Endodermal cell (in vitro differentiated cells): ENCODE measurements around the gene WDR91. TPM values are rescaled to one million over a fixed set of nuclear protein-coding genes. Genes with fewer than 3 reads are reported as not detected.

Experiments
- DNase-seq: peaks from one replicate; pipeline ENCODE4 v3.0.0-alpha.2; 2017
- H3K27ac ChIP-seq: 2 replicates; pipeline ENCODE4 v1.5.1; 2013; ENCODE audit warnings: mild to moderate bottlenecking, low read depth, low read length, moderate library complexity
- H3K27me3 ChIP-seq: 2 replicates; pipeline ENCODE4 v1.6.1; 2013; ENCODE audit warnings: mild to moderate bottlenecking, low read length, moderate library complexity; ENCODE audit not compliant: insufficient read depth, control insufficient read depth, poor library complexity, severe bottlenecking
- H3K36me3 ChIP-seq: 2 replicates; pipeline ENCODE4 v1.7.0; 2013; ENCODE audit warnings: mild to moderate bottlenecking, low read length, moderate library complexity; ENCODE audit not compliant: control insufficient read depth, insufficient read depth
- H3K4me1 ChIP-seq: one replicate; pipeline ENCODE4 v1.7.0; 2013; ENCODE audit warnings: low read length; ENCODE audit not compliant: control insufficient read depth, insufficient read depth
- H3K4me3 ChIP-seq: 2 replicates; pipeline ENCODE4 v1.5.1; 2013; ENCODE audit warnings: mild to moderate bottlenecking, low read length, moderate library complexity
- H3K9ac ChIP-seq: 2 replicates; pipeline ENCODE4 v1.6.1; 2013; ENCODE audit warnings: mild to moderate bottlenecking, low read length, moderate library complexity; ENCODE audit not compliant: poor library complexity, severe bottlenecking; ENCODE audit errors: extremely low read depth
- H3K9me3 ChIP-seq: 2 replicates; pipeline ENCODE4 v1.6.1; 2013; ENCODE audit warnings: mild to moderate bottlenecking, low read length, moderate library complexity; ENCODE audit not compliant: control insufficient read depth
- H3K27ac Mint-ChIP-seq: 2 replicates; pipeline ENCODE4 v1.8.0; 2020; ENCODE audit warnings: mixed read lengths
- H3K27me3 Mint-ChIP-seq: 2 replicates; pipeline ENCODE4 v1.8.0; 2021; ENCODE audit warnings: mild to moderate bottlenecking, mixed read lengths; ENCODE audit not compliant: insufficient read depth
- H3K36me3 Mint-ChIP-seq: 2 replicates; pipeline ENCODE4 v1.8.0; 2020; ENCODE audit warnings: low read depth, mixed read lengths
- H3K4me1 Mint-ChIP-seq: 2 replicates; pipeline ENCODE4 v1.8.0; 2020; ENCODE audit warnings: mixed read lengths
- H3K4me3 Mint-ChIP-seq: 2 replicates; pipeline ENCODE4 v1.8.0; 2020; ENCODE audit warnings: mild to moderate bottlenecking, moderate library complexity, mixed read lengths
- H3K9me3 Mint-ChIP-seq: 2 replicates; pipeline ENCODE4 v1.8.0; 2020; ENCODE audit warnings: mild to moderate bottlenecking, mixed read lengths
- WGBS, 2 experiments: methylation state at CpG; one replicate each; pipeline versions ENCODE4 v1.1.5 to v1.1.7; 2013; ENCODE audit warnings: missing lambda C conversion rate in 2 of 2, mixed read lengths in 1 of 2; ENCODE audit not compliant: insufficient coverage in 1 of 2, insufficient read length in 1 of 2; 5-methylcytosine and 5-hydroxymethylcytosine counted together
- total RNA-seq, 2 donors: library from RNA; stranded (reverse); fragmentation: NEBNext Ultra II Directional in 1 of 2; extraction: Animal tissue kit (Norgen Biotek cat#: 25700) in 1 of 2; gene quantifications; 2 replicates in 1 of 2; 3 replicates in 1 of 2; pipeline ENCODE4 v1.2.1, GENCODE V29; 2021
- TF ChIP-seq, protein P1 (sequence below): fragments of 200-600 bp; sonication (generic); conservative IDR thresholded peaks from 2 replicates; pipeline ENCODE4 v1.5.0; 2021; ENCODE audit warnings: antibody characterized with exemption, mild to moderate bottlenecking

Gene WDR91
- total RNA-seq, 2 donors from 2014 or later = 8.2 to 9.6 TPM

DNA sequence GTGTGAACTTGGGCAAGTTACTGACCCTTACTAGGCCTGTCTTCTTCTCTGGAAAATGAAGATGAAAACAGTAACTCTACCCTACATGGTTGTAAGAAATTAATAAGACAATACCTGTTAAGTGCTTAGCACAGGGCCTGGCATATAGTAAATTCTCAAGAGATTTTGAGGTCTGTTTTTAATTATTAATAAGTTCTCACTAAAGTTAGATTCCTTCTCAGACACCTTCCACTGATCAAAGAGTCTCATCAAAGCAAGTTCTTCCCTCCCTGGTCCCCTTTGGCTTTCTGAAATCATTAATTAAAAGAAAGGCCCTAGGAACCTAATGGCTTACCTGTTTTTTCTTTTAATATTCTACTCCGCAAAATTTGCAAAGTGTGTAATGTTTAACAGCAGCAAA is 58.9 kb downstream of the WDR91 start:
- H3K9me3 Mint-ChIP-seq = peaks cover 45% of the 10 kb centered on the region
- H3K36me3 Mint-ChIP-seq = peaks cover 20% of the 10 kb centered on the region
- TF ChIP-seq, protein P1, sequence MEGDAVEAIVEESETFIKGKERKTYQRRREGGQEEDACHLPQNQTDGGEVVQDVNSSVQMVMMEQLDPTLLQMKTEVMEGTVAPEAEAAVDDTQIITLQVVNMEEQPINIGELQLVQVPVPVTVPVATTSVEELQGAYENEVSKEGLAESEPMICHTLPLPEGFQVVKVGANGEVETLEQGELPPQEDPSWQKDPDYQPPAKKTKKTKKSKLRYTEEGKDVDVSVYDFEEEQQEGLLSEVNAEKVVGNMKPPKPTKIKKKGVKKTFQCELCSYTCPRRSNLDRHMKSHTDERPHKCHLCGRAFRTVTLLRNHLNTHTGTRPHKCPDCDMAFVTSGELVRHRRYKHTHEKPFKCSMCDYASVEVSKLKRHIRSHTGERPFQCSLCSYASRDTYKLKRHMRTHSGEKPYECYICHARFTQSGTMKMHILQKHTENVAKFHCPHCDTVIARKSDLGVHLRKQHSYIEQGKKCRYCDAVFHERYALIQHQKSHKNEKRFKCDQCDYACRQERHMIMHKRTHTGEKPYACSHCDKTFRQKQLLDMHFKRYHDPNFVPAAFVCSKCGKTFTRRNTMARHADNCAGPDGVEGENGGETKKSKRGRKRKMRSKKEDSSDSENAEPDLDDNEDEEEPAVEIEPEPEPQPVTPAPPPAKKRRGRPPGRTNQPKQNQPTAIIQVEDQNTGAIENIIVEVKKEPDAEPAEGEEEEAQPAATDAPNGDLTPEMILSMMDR = no peak
- no peak for DNase-seq
- Histone ChIP-seq H3K27ac (no peak overlapping the region), H3K27me3 (no peaks in the 10 kb centered on the region), H3K36me3 (no peaks in the 10 kb centered on the region), H3K9ac (no peak overlapping the region), H3K4me1 (no peaks in the 10 kb centered on the region), H3K4me3 (no peak overlapping the region), H3K9me3 (peaks cover 27% of the 10 kb centered on the region)
- 86 to 100% methylated on average over 1 of the region's 1 CpG for WGBS, 2 experiments
- no peak overlapping the region for H3K4me3 Mint-ChIP-seq
- H3K27ac Mint-ChIP-seq = no peak overlapping the region
- H3K4me1 Mint-ChIP-seq = no peaks in the 10 kb centered on the region
- H3K27me3 Mint-ChIP-seq = no peaks in the 10 kb centered on the region

DNA sequence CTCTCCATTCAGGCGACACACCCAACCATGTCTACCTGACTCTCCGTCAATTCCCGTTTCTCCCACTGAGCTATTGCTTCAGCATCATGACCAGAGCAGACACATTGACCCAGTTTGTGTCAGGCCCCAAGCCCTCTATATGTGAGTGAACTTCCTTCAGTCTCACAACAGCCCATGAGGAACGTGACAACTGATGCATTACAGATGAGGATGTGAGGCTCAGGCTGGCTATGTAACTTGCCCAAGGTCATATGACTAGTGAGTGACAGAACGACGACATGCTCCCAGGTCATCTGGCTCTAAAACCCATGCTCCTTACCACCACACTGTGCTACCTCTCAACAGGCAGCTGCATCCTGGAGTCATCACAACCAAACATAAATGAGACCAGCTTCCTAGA is 59.8 kb downstream of the WDR91 start:
- Mint-ChIP-seq H3K9me3 (peaks cover 35% of the 10 kb centered on the region), H3K27ac (no peak overlapping the region), H3K36me3 (peaks cover 11% of the 10 kb centered on the region), H3K4me3 (no peak overlapping the region), H3K4me1 (no peaks in the 10 kb centered on the region), H3K27me3 (no peaks in the 10 kb centered on the region)
- Histone ChIP-seq H3K27me3 (no peaks in the 10 kb centered on the region), H3K4me3 (no peak overlapping the region), H3K9ac (no peak overlapping the region), H3K9me3 (peaks cover 18% of the 10 kb centered on the region), H3K36me3 (no peaks in the 10 kb centered on the region), H3K27ac (no peak overlapping the region), H3K4me1 (no peaks in the 10 kb centered on the region)
- WGBS, 2 experiments = 77 to 80% methylated on average over 6 of the region's 6 CpGs
- TF ChIP-seq, protein P1 = no peak
- no peak for DNase-seq

DNA sequence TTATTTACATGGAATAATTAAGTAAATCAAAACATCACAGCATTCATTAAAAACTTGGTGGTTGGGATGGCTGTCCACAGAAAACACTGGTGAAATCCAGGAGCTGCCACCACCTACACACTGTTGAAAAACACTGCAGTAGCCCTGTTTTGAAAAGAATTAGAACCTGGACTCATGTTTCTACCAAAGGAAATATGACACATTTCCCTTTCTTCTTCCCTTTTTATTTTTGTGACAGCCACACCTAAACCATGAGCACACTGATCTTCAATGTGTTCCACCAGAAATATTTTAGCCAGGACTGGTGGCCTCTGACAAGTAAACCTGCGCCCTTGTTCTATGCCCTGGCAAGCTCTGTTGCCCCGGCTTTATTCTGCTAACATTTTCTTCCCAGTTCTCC is 60.2 kb downstream of the WDR91 start:
- 92 to 94% methylated on average over 2 of the region's 2 CpGs for WGBS, 2 experiments
- Histone ChIP-seq H3K9me3 (peaks cover 14% of the 10 kb centered on the region), H3K4me3 (no peak overlapping the region), H3K4me1 (no peaks in the 10 kb centered on the region), H3K36me3 (no peaks in the 10 kb centered on the region), H3K27me3 (no peaks in the 10 kb centered on the region), H3K27ac (no peak overlapping the region), H3K9ac (no peak overlapping the region)
- H3K27me3 Mint-ChIP-seq = no peaks in the 10 kb centered on the region
- TF ChIP-seq, protein P1 = no peak
- no peak overlapping the region for H3K4me3 Mint-ChIP-seq
- DNase-seq = no peak
- peaks cover 7% of the 10 kb centered on the region for H3K36me3 Mint-ChIP-seq
- no peaks in the 10 kb centered on the region for H3K4me1 Mint-ChIP-seq
- peaks cover 31% of the 10 kb centered on the region for H3K9me3 Mint-ChIP-seq
- no peak overlapping the region for H3K27ac Mint-ChIP-seq
